HG02884 (cell line): ENCODE measurements around the gene E2F1.
A peak's percentile ranks its signal among the peaks of the same experiment; 100 is the strongest.

Experiments
- ATAC-seq: cut with Tn5 transposase; IDR thresholded peaks from one replicate; pipeline ENCODE4 v1.9.1; 2021; ENCODE audit warnings: mild to moderate bottlenecking, moderate library complexity; ENCODE audit not compliant: unreplicated experiment

E2F1 gene

GRCh38 chr20:33687993-33688937 is 2.1 kb upstream of the E2F1 start:
- ATAC-seq: no peak

GRCh38 chr20:33687370-33687915 is 1.3 kb upstream of the E2F1 start:
- ATAC-seq: no peak

- ATAC-seq: no peak
Measured at GRCh38 chr20:33686984-33687366, 790 bp upstream of the E2F1 start.

GRCh38 chr20:33685328-33686099 is 671 bp downstream of the E2F1 start:
- ATAC-seq: peak; percentile 36

GRCh38 chr20:33684533-33685327 is 1.5 kb downstream of the E2F1 start:
- ATAC-seq: no peak

- ATAC-seq: no peak
Measured at GRCh38 chr20:33681728-33682353, 4.3 kb downstream of the E2F1 start.

- ATAC-seq: no peak
Measured at GRCh38 chr20:33681288-33681687, 4.9 kb downstream of the E2F1 start.

- ATAC-seq: no peak
Measured at GRCh38 chr20:33680686-33681085, 5.5 kb downstream of the E2F1 start.

GRCh38 chr20:33679758-33680485 is 6.3 kb downstream of the E2F1 start:
- ATAC-seq: no peak

GRCh38 chr20:33677991-33678702 is 8.0 kb downstream of the E2F1 start:
- ATAC-seq: no peak

- no peak for ATAC-seq
Measured at GRCh38 chr20:33676652-33677645, 9.2 kb downstream of the E2F1 start.

- no peak for ATAC-seq
Measured at GRCh38 chr20:33676121-33676520, 10.1 kb downstream of the E2F1 start.

- ATAC-seq: no peak
Measured at GRCh38 chr20:33675136-33675959, 10.8 kb downstream of the E2F1 start.

GRCh38 chr20:33674294-33675135 is 11.7 kb downstream of the E2F1 start, which contains the start of gene NECAB3:
NECAB3 (minus strand) TSS chr20:33674428; CDS start chr20:33674352, 76 bp downstream.
- no peak for ATAC-seq

- ATAC-seq: no peak
Measured at GRCh38 chr20:33673410-33674293, 12.5 kb downstream of the E2F1 start.
